ENCODE measurements around the gene ZNF485.

ZNF485 gene

DNA sequence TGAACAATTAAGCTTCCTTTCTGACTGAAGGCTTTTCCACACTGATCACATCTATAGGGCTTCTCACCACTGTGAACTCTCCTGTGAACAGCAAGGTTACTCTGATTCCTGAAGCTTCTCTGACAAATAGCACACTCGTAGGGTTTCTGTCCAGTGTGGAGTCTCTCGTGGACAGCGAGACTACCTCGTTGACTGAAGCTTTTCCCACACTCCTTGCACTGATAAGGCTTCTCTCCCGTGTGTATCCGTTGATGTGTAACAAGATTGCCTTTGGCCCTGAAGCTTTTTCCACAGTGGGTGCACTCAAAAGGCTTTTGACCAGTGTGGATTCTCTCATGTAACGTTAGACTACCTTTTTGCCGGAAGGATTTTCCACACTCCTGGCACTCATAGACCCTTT is 38.0 kb downstream of the ZNF485 start:
- Histone ChIP-seq H3K27ac (ENCODE audit: low read depth, low read length) (no peak overlapping the region), H3K9me2 (replicated peaks; ENCODE audit: insufficient read depth, low read length) (no peaks in the 10 kb centered on the region), H3F3A (ENCODE audit: insufficient read depth) (no peaks in the 10 kb centered on the region), H2AFZ (ENCODE audit: low read depth, low read length, severe bottlenecking) (no peak overlapping the region), H3K4me3 (ENCODE audit: insufficient read depth, low read length, poor library complexity, severe bottlenecking) (no peak overlapping the region), H3K36me3 (ENCODE audit: low read length) (peaks cover 14% of the 10 kb centered on the region), H3K79me2 (ENCODE audit: insufficient read depth, low read length) (no peaks in the 10 kb centered on the region), H3K9me3 (ENCODE audit: insufficient read depth, low read length) (peaks cover 25% of the 10 kb centered on the region; the same call in 1 of the 2 replicates), H4K20me1 (ENCODE audit: low read depth, low read length) (no peaks in the 10 kb centered on the region), H3K27me3 (ENCODE audit: low read length) (no peaks in the 10 kb centered on the region), H3K4me2 (ENCODE audit: low read depth, low read length, poor library complexity, severe bottlenecking) (no peak overlapping the region), H3K9ac (ENCODE audit: low read length) (no peak overlapping the region)
- TF ChIP-seq, protein P1, sequence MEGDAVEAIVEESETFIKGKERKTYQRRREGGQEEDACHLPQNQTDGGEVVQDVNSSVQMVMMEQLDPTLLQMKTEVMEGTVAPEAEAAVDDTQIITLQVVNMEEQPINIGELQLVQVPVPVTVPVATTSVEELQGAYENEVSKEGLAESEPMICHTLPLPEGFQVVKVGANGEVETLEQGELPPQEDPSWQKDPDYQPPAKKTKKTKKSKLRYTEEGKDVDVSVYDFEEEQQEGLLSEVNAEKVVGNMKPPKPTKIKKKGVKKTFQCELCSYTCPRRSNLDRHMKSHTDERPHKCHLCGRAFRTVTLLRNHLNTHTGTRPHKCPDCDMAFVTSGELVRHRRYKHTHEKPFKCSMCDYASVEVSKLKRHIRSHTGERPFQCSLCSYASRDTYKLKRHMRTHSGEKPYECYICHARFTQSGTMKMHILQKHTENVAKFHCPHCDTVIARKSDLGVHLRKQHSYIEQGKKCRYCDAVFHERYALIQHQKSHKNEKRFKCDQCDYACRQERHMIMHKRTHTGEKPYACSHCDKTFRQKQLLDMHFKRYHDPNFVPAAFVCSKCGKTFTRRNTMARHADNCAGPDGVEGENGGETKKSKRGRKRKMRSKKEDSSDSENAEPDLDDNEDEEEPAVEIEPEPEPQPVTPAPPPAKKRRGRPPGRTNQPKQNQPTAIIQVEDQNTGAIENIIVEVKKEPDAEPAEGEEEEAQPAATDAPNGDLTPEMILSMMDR (IDR thresholded peaks at IDR 0.05; ENCODE audit: insufficient read depth, low read length, poor library complexity, severe bottlenecking) = no peak
- TF ChIP-seq EZH2phosphoT487 (conservative IDR thresholded peaks at IDR 0.05; ENCODE audit: low read length) = no peak

DNA sequence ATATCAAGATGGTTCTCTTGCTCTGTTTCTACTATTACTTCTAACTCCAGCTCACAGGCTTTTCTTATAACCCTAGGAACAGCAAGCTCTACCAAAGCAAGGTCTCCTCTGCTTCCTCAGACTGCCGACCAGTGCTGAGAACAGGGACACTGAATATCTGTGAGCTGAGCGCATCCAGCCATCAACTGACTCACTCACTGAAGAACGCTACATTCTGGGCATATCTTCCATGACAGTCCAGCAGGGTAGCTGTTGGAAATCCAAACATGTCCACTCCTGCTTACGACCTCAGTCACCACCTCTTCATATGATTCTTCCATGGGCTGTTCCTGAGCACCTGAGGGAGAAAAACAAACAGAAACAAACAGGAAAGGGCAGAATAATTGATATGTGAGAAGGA is 39.6 kb downstream of the ZNF485 start:
- no peak overlapping the region for H3K4me3 ChIP-seq (ENCODE audit: insufficient read depth, low read length, poor library complexity, severe bottlenecking)
- no peak overlapping the region for H3K27ac ChIP-seq (ENCODE audit: low read depth, low read length)
- H3K79me2 ChIP-seq (ENCODE audit: insufficient read depth, low read length) = no peaks in the 10 kb centered on the region
- H3K4me2 ChIP-seq (ENCODE audit: low read depth, low read length, poor library complexity, severe bottlenecking) = no peak overlapping the region
- H3K27me3 ChIP-seq (ENCODE audit: low read length) = no peaks in the 10 kb centered on the region
- no peaks in the 10 kb centered on the region for H4K20me1 ChIP-seq (ENCODE audit: low read depth, low read length)
- no peaks in the 10 kb centered on the region for H3K9me2 ChIP-seq (replicated peaks; ENCODE audit: insufficient read depth, low read length)
- no peaks in the 10 kb centered on the region for H3F3A ChIP-seq (ENCODE audit: insufficient read depth)
- no peak overlapping the region for H2AFZ ChIP-seq (ENCODE audit: low read depth, low read length, severe bottlenecking)
- peaks cover 25% of the 10 kb centered on the region; the same call in 1 of the 2 replicates for H3K9me3 ChIP-seq (ENCODE audit: insufficient read depth, low read length)
- no peak for TF ChIP-seq EZH2phosphoT487 (conservative IDR thresholded peaks at IDR 0.05; ENCODE audit: low read length)
- TF ChIP-seq, protein P1 (IDR thresholded peaks at IDR 0.05; ENCODE audit: insufficient read depth, low read length, poor library complexity, severe bottlenecking) = no peak
- no peak overlapping the region for H3K9ac ChIP-seq (ENCODE audit: low read length)
- peaks cover 14% of the 10 kb centered on the region for H3K36me3 ChIP-seq (ENCODE audit: low read length)

DNA sequence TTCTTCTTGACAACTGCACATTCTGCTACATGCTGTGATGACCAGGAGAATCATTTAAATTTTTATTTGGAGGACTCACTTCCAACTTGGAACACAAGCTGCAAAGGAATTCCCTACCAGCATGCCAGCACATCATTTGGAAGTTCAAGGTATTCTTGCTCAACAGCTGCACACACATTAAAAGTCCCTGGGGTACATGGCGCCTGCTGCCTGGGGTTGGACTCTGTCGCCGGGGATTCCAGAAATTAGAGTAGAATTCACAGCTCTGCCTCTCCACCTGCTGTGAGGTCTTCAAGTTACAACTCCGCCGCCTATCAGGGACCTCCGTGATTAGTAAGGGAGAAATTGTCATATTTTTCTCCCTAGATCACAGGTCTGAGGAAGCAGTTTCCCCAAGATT is 41.3 kb downstream of the ZNF485 start:
- TF ChIP-seq EZH2phosphoT487 (conservative IDR thresholded peaks at IDR 0.05; ENCODE audit: low read length) = no peak
- TF ChIP-seq, protein P1 (IDR thresholded peaks at IDR 0.05; ENCODE audit: insufficient read depth, low read length, poor library complexity, severe bottlenecking) = no peak
- Histone ChIP-seq H3K9ac (ENCODE audit: low read length) (no peak overlapping the region), H3K27me3 (ENCODE audit: low read length) (no peaks in the 10 kb centered on the region), H3K9me3 (ENCODE audit: insufficient read depth, low read length) (peaks cover 25% of the 10 kb centered on the region; the same call in 1 of the 2 replicates), H2AFZ (ENCODE audit: low read depth, low read length, severe bottlenecking) (no peak overlapping the region), H3K36me3 (ENCODE audit: low read length) (peaks cover 14% of the 10 kb centered on the region), H4K20me1 (ENCODE audit: low read depth, low read length) (no peaks in the 10 kb centered on the region), H3F3A (ENCODE audit: insufficient read depth) (no peaks in the 10 kb centered on the region), H3K9me2 (replicated peaks; ENCODE audit: insufficient read depth, low read length) (no peaks in the 10 kb centered on the region), H3K4me3 (ENCODE audit: insufficient read depth, low read length, poor library complexity, severe bottlenecking) (peak overlapping the region; percentile 58), H3K4me2 (ENCODE audit: low read depth, low read length, poor library complexity, severe bottlenecking) (peak overlapping the region; percentile 79), H3K79me2 (ENCODE audit: insufficient read depth, low read length) (no peaks in the 10 kb centered on the region), H3K27ac (ENCODE audit: low read depth, low read length) (no peak overlapping the region)
